HepG2 (cell line): Measurements from ENCODE around the gene TM4SF4. TPM values are rescaled to one million over a fixed set of nuclear protein-coding genes. Genes with fewer than 3 reads are reported as not detected.

Experiments
- ATAC-seq: fragments of 200-7000 bp; cut with Tn5 transposase; 3 replicates; pipeline ENCODE4 v1.9.1; 2020; ENCODE audit warnings: mild to moderate bottlenecking, moderate library complexity
- BruUV-seq: library from RNA; stranded (reverse); fragments of 400-500 nt; replicated peaks from 2 replicates; lab custom pipeline; 2021; lab: Mats Ljungman, UMichigan
- CTCF ChIA-PET: fragments of 300-600 bp; formaldehyde crosslinking; extraction: SDS; loops from one replicate; lab custom pipeline; 2021; ENCODE audit warnings: low total read pairs, inconsistent platforms, low intra/inter-chr PET ratio; lab: Yijun Ruan, JAX
- POLR2A ChIA-PET: fragments of 350-600 bp; sonication (Branson Sonifier 250); formaldehyde crosslinking; loops from one replicate; lab custom pipeline; 2020; ENCODE audit warnings: antibody characterized with exemption, inconsistent platforms; lab: Yijun Ruan, JAX
- DNase-seq: peaks from one replicate; pipeline ENCODE4 v3.0.0-alpha.2; 2015; ENCODE audit warnings: low spot score
- FAIRE-seq: peaks from 3 replicates; lab custom pipeline; 2011; peaks lifted over from hg19 to GRCh38; lab: Jason Lieb, UNC
- H2AFZ ChIP-seq: one replicate; pipeline ENCODE4 v1.6.1; 2011; ENCODE audit warnings: low read length, inconsistent platforms
- H3K27ac ChIP-seq: fragments of 300-600 bp; 3 replicates; pipeline ENCODE4 v1.8.0; 2011; ENCODE audit warnings: mixed run types, mild to moderate bottlenecking, mixed read lengths, low read length, inconsistent platforms; ENCODE audit not compliant: insufficient read depth; ENCODE audit errors: extremely low read length
- H3K27me3 ChIP-seq, 2 experiments: fragments of 200-600 bp in 1 of 2; 2 replicates in 1 of 2; 3 replicates in 1 of 2; pipeline versions ENCODE4 v1.6.0 to v1.8.0; 2011; ENCODE audit warnings: low read length in 2 of 2, mild to moderate bottlenecking in 2 of 2, moderate library complexity in 2 of 2, inconsistent platforms in 1 of 2; ENCODE audit not compliant: insufficient read depth in 2 of 2, control insufficient read depth in 1 of 2
- H3K36me3 ChIP-seq, 2 experiments: fragments of 200-600 bp in 1 of 2; replicated peaks in 1 of 2; 2 replicates in 1 of 2; 3 replicates in 1 of 2; pipeline versions ENCODE4 v1.5.1 to v1.8.0; 2011; ENCODE audit warnings: low read length in 2 of 2, inconsistent platforms in 1 of 2; ENCODE audit not compliant: insufficient read depth in 2 of 2, control insufficient read depth in 1 of 2
- H3K4me1 ChIP-seq: 2 replicates; pipeline ENCODE4 v1.5.1; 2012; ENCODE audit warnings: low read length, inconsistent platforms; ENCODE audit not compliant: insufficient read depth
- H3K4me2 ChIP-seq: 2 replicates; pipeline ENCODE4 v1.6.0; 2011; ENCODE audit warnings: low read depth, low read length, inconsistent platforms
- H3K4me3 ChIP-seq, 3 experiments: fragments of 200-600 bp in 1 of 3; sonication (generic), shearing (Covaris generic) in 1 of 3; replicated peaks in 1 of 3; 2 replicates each; pipeline ENCODE4 v1.5.1; 2011 to 2016; ENCODE audit warnings: low read length in 3 of 3, inconsistent platforms in 2 of 3, low read depth in 2 of 3, mild to moderate bottlenecking in 2 of 3, control low read depth in 1 of 3, mixed read lengths in 1 of 3; ENCODE audit not compliant: insufficient read depth in 1 of 3
- H3K79me2 ChIP-seq: one replicate; pipeline ENCODE4 v1.6.1; 2011; ENCODE audit warnings: low read length, inconsistent platforms; ENCODE audit not compliant: insufficient read depth
- H3K9ac ChIP-seq: 2 replicates; pipeline ENCODE4 v1.6.0; 2011; ENCODE audit warnings: mild to moderate bottlenecking, low read depth, low read length, inconsistent platforms; ENCODE audit not compliant: insufficient read depth
- H3K9me3 ChIP-seq: 2 replicates; pipeline ENCODE4 v1.5.1; 2012; ENCODE audit warnings: mild to moderate bottlenecking, low read length
- H4K20me1 ChIP-seq: 2 replicates; pipeline ENCODE4 v1.6.0; 2011; ENCODE audit warnings: inconsistent platforms, mild to moderate bottlenecking, low read length, moderate library complexity; ENCODE audit not compliant: insufficient read depth
- AKAP8 ChIP-seq: sonication (generic); formaldehyde crosslinking; IDR thresholded peaks from 2 replicates; pipeline ENCODE4 v1.5.1; 2020; ENCODE audit warnings: mild to moderate bottlenecking, missing genetic modification reagents
- KDM6A ChIP-seq: IDR thresholded peaks from 2 replicates; pipeline ENCODE4 v1.6.1; 2016; ENCODE audit warnings: low read depth
- KLF13 ChIP-seq: sonication (generic); formaldehyde crosslinking; IDR thresholded peaks from 2 replicates; pipeline ENCODE4 v1.4.0; 2020; ENCODE audit warnings: mild to moderate bottlenecking, missing genetic modification reagents
- KLF16 ChIP-seq, 2 experiments: sonication (generic) in 1 of 2; formaldehyde crosslinking in 1 of 2; IDR thresholded peaks; 2 replicates each; pipeline versions ENCODE4 v1.6.1 to v1.8.0; 2016 to 2023; ENCODE audit warnings: missing genetic modification reagents in 2 of 2, missing compliant biosample characterization in 1 of 2
- MXI1 ChIP-seq: IDR thresholded peaks from 3 replicates; pipeline ENCODE4 v1.6.1; 2012; ENCODE audit warnings: low read depth, low read length, inconsistent platforms, borderline replicate concordance
- NKX3-1 ChIP-seq: sonication (generic); formaldehyde crosslinking; IDR thresholded peaks from 2 replicates; pipeline ENCODE4 v1.5.0; 2020; ENCODE audit warnings: missing genetic modification reagents
- SOX6 ChIP-seq, 2 experiments: fragments of 450-650 bp in 1 of 2; sonication (generic) in 1 of 2; formaldehyde crosslinking in 1 of 2; IDR thresholded peaks; 2 replicates each; pipeline versions ENCODE4 v1.4.0 to v1.6.1; 2017 to 2020; ENCODE audit warnings: antibody characterized with exemption in 1 of 2, mild to moderate bottlenecking in 1 of 2, missing genetic modification reagents in 1 of 2
- ZNF274 ChIP-seq: sonication (generic); formaldehyde crosslinking; IDR thresholded peaks from 2 replicates; pipeline ENCODE4 v1.5.1; 2020; ENCODE audit warnings: mild to moderate bottlenecking, missing genetic modification reagents
- ZNF547 ChIP-seq: sonication (generic); formaldehyde crosslinking; IDR thresholded peaks from 2 replicates; pipeline ENCODE4 v1.5.1; 2020; ENCODE audit warnings: mild to moderate bottlenecking, missing genetic modification reagents
- ZNF652 ChIP-seq: IDR thresholded peaks from 2 replicates; pipeline ENCODE4 v1.6.1; 2016; ENCODE audit warnings: low read depth, borderline replicate concordance
- WGBS: methylation state at CpG from one replicate; pipeline ENCODE4 v1.1.6; 2017; ENCODE audit warnings: low lambda C conversion rate; 5-methylcytosine and 5-hydroxymethylcytosine counted together
- in situ Hi-C: cut with HindIII; loops from 2 replicates; pipeline ENCODE4 v1.10.0; 2017; ENCODE audit warnings: low pct_unique_long_range_greater_than_20kb; ENCODE audit not compliant: extremely low pct_ligation_motif_present
- intact Hi-C: fragments of 100-400 bp; cut with micrococcal nuclease; formaldehyde crosslinking; loops from one replicate; pipeline ENCODE4 v1.10.0; 2022; ENCODE audit not compliant: unreplicated experiment
- polyA plus RNA-seq, 8 experiments: library from polyadenylated mRNA; depleted of rRNA in 3 of 8; stranded (reverse) in 7 of 8; unstranded in 1 of 8; fragments of >200 nt; fragmentation: Illumina TruSeq in 4 of 8; extraction: Trizol in 4 of 8; gene quantifications; 2 replicates each; pipeline versions ENCODE4 v1.2.1 to v1.2.3, GENCODE V29; 2011 to 2016; ENCODE audit warnings: low read depth in 4 of 8, missing spikeins in 1 of 8, mixed read lengths in 1 of 8; ENCODE audit not compliant: insufficient read depth in 1 of 8
- total RNA-seq, 5 experiments: library from RNA; depleted of rRNA; stranded (reverse); fragments of >200 nt; fragmentation: Illumina TruSeq; extraction: Trizol; gene quantifications; 2 replicates each; pipeline ENCODE4 v1.2.3, GENCODE V29; 2016; ENCODE audit warnings: low read depth in 1 of 5
- TF ChIP-seq, protein P1 (sequence below): sonication (generic); formaldehyde crosslinking; IDR thresholded peaks from 2 replicates; pipeline ENCODE4; 2020; ENCODE audit warnings: missing genetic modification reagents, mild to moderate bottlenecking, borderline replicate concordance
- TF ChIP-seq, protein P2 (sequence below): sonication (generic); formaldehyde crosslinking; IDR thresholded peaks from 2 replicates; pipeline ENCODE4 v1.4.0; 2020; ENCODE audit warnings: missing genetic modification reagents

Gene TM4SF4
- total and polyA plus RNA-seq, 2 of the 13 experiments (the other 11 are each of a cell fraction or from before 2014, with no cell fraction given) = 0.63 to 0.95 TPM

DNA sequence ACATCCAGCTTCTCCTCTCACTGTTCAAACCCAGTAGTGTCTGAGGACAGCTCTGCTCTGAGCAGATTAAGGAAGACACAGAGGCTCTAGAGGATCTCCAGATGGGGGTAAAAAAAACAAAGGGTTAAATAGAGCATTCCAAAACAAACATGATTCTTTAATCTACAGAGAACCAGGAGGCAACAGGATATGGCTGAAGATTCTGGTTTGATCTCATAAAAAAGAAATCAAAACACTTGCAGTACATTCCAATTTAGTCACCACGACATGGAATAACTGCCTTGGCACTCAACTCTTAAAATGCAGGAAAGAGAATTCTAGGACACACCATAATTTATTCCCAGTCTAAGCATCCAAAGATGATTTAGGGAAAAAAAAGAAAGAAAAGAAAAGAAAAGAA, 32.0 kb downstream of the TM4SF4 start:
- TF ChIP-seq ZNF652 (0 out of 2 replicates have a peak, but pooled peaks have one; percentile 28), ZNF274 (no peak)
- intact Hi-C loops (no loop called here), in situ Hi-C loops (no loop called here)
- peaks cover 25% of the 10 kb centered on the region for H3K4me1 ChIP-seq
- no peak overlapping the region for H3K4me3 ChIP-seq
- no peaks in the 10 kb centered on the region; a peak in 1 of 5 replicates for H3K27me3 ChIP-seq
- H3K9me3 ChIP-seq = no peaks in the 10 kb centered on the region
- no peak overlapping the region for H3K9ac ChIP-seq
- H4K20me1 ChIP-seq = no peaks in the 10 kb centered on the region
- ChIA-PET CTCF (no interaction called here), POLR2A (no interaction called here)
- no peak overlapping the region for H3K27ac ChIP-seq
- DNase-seq (no peak), ATAC-seq (no peak), FAIRE-seq (no peak)
- H3K4me2 ChIP-seq = no peak overlapping the region
- WGBS = 58% methylated on average over 1 of the region's 1 CpG
- H2AFZ ChIP-seq = no peak overlapping the region
- BruUV-seq = no TSS peak
- H3K79me2 ChIP-seq = no peaks in the 10 kb centered on the region
- no peaks in the 10 kb centered on the region for H3K36me3 ChIP-seq

- H3K9ac ChIP-seq = no peak overlapping the region
- no TSS peak for BruUV-seq
- H3K9me3 ChIP-seq = no peaks in the 10 kb centered on the region
- intact Hi-C loops = no loop called here
- H3K4me3 ChIP-seq = peak overlapping the region in 2 of 3 experiments; percentile 34 to 38; a peak in 3 of 6 replicates
- WGBS = 0% methylated on average over 2 of the region's 2 CpGs
- no peaks in the 10 kb centered on the region for H4K20me1 ChIP-seq
- no peak overlapping the region for H3K27ac ChIP-seq
- FAIRE-seq (peak; percentile 23), DNase-seq (peak; percentile 21), ATAC-seq (no peak; the same call in 1 of the 3 replicates)
- peaks cover 26% of the 10 kb centered on the region for H3K4me1 ChIP-seq
- in situ Hi-C loops = no loop called here
- CTCF ChIA-PET = no interaction called here
- H3K36me3 ChIP-seq = no peaks in the 10 kb centered on the region
- no peaks in the 10 kb centered on the region for H3K27me3 ChIP-seq
- peak overlapping the region; percentile 70 for H3K4me2 ChIP-seq
- H2AFZ ChIP-seq = no peak overlapping the region
- POLR2A ChIA-PET = no interaction called here
- no peaks in the 10 kb centered on the region for H3K79me2 ChIP-seq
- TF ChIP-seq MXI1 = no peak
- TF ChIP-seq KDM6A (CRISPR knock-in tag) = no peak
- no peak for TF ChIP-seq KLF16 (CRISPR knock-in tag; IDR thresholded peaks at IDR 0.05)
- TF ChIP-seq, protein P1, sequence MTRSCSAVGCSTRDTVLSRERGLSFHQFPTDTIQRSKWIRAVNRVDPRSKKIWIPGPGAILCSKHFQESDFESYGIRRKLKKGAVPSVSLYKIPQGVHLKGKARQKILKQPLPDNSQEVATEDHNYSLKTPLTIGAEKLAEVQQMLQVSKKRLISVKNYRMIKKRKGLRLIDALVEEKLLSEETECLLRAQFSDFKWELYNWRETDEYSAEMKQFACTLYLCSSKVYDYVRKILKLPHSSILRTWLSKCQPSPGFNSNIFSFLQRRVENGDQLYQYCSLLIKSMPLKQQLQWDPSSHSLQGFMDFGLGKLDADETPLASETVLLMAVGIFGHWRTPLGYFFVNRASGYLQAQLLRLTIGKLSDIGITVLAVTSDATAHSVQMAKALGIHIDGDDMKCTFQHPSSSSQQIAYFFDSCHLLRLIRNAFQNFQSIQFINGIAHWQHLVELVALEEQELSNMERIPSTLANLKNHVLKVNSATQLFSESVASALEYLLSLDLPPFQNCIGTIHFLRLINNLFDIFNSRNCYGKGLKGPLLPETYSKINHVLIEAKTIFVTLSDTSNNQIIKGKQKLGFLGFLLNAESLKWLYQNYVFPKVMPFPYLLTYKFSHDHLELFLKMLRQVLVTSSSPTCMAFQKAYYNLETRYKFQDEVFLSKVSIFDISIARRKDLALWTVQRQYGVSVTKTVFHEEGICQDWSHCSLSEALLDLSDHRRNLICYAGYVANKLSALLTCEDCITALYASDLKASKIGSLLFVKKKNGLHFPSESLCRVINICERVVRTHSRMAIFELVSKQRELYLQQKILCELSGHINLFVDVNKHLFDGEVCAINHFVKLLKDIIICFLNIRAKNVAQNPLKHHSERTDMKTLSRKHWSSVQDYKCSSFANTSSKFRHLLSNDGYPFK = no peak
- TF ChIP-seq SOX6 (IDR thresholded peaks at IDR 0.05) = no peak
- TF ChIP-seq SOX6 (CRISPR knock-in tag; IDR thresholded peaks at IDR 0.05) = peak; percentile 11; the same call in 1 of the 2 replicates
- TF ChIP-seq AKAP8 (CRISPR knock-in tag) = no peak
- TF ChIP-seq KLF13 (CRISPR knock-in tag) = no peak
- no peak for TF ChIP-seq ZNF547 (CRISPR knock-in tag)
- TF ChIP-seq, protein P2, sequence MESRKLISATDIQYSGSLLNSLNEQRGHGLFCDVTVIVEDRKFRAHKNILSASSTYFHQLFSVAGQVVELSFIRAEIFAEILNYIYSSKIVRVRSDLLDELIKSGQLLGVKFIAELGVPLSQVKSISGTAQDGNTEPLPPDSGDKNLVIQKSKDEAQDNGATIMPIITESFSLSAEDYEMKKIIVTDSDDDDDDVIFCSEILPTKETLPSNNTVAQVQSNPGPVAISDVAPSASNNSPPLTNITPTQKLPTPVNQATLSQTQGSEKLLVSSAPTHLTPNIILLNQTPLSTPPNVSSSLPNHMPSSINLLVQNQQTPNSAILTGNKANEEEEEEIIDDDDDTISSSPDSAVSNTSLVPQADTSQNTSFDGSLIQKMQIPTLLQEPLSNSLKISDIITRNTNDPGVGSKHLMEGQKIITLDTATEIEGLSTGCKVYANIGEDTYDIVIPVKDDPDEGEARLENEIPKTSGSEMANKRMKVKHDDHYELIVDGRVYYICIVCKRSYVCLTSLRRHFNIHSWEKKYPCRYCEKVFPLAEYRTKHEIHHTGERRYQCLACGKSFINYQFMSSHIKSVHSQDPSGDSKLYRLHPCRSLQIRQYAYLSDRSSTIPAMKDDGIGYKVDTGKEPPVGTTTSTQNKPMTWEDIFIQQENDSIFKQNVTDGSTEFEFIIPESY = no peak
- no peak for TF ChIP-seq NKX3-1 (CRISPR knock-in tag)
Observed at GRCh38 chr3:149506965-149507364, 32.5 kb downstream of the TM4SF4 start.
